Measurements from ENCODE around the gene QPCT.

Gene QPCT

DNA sequence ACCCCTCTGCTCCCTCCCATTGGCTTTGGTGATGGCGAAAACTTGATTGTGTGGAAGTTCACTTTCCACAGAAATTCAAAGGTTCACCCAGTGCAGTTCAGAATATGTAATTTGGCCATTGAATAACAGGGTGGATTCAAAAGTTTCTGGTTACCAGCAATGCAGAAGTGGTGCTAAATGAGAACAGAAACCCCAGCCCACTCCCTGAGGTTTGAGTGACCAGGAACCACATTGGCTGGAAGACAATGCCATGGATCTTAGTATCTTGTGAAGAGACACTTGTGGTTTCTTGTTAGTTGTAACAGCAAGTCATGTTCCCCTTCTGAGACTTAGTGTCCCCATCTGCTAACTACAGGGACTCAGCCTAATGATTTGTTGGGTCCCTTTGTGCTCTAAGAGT lies 49.8 kb downstream of the QPCT start:
- TF ChIP-seq, protein P1, sequence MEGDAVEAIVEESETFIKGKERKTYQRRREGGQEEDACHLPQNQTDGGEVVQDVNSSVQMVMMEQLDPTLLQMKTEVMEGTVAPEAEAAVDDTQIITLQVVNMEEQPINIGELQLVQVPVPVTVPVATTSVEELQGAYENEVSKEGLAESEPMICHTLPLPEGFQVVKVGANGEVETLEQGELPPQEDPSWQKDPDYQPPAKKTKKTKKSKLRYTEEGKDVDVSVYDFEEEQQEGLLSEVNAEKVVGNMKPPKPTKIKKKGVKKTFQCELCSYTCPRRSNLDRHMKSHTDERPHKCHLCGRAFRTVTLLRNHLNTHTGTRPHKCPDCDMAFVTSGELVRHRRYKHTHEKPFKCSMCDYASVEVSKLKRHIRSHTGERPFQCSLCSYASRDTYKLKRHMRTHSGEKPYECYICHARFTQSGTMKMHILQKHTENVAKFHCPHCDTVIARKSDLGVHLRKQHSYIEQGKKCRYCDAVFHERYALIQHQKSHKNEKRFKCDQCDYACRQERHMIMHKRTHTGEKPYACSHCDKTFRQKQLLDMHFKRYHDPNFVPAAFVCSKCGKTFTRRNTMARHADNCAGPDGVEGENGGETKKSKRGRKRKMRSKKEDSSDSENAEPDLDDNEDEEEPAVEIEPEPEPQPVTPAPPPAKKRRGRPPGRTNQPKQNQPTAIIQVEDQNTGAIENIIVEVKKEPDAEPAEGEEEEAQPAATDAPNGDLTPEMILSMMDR (IDR thresholded peaks at IDR 0.05; ENCODE audit: poor library complexity, severe bottlenecking) = no peak
- H3K27ac ChIP-seq (ENCODE audit: poor library complexity, severe bottlenecking) = no peak overlapping the region
- peaks cover 13% of the 10 kb centered on the region for H3K4me1 ChIP-seq (ENCODE audit: insufficient read depth, poor library complexity, severe bottlenecking)
- H3K4me3 ChIP-seq (ENCODE audit: severe bottlenecking) = no peak overlapping the region
- no peaks in the 10 kb centered on the region for H3K9me3 ChIP-seq (ENCODE audit: severe bottlenecking)
- no peaks in the 10 kb centered on the region for H3K27me3 ChIP-seq (ENCODE audit: insufficient read depth, poor library complexity, severe bottlenecking)
- ATAC-seq (ENCODE audit: low read depth) (no peak), DNase-seq (ENCODE audit: low spot score) (no peak)
- H3K36me3 ChIP-seq (ENCODE audit: low read depth) = no peaks in the 10 kb centered on the region

DNA sequence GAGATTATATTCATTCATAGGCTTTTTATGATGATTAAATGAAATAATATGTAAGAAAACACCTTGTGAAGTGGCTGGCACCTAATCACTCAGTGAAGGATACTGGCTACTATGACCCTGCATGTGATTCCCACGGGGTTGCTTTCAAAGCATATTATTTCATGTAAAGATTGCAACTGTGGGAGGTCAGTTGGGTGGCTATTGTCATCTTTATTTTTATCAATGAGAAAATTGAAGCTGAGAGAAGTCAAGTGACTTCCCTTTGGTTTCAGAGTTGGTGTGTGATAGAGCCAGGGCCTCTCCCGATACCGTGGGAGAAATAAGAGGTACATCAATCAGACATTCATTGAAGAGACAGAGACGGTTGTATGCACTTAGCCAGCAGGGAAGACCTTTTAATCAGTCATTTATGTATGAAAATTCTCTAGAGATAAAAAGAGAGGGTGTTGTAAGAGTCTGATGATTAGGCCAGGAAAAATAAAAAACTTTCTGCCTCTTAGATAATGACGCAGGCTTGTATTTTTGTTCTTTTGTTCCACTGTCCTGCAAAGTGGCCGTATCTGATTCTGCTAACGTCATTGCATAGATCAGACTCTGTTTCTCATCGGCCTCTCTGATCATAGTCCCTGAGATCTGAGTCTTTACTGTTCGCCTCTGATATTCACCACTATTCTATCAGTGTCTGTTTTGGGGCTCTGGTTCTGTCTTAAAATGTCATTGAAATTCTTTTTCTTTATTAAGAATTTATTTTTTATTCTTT lies 50.5 kb downstream of the QPCT start:
- ATAC-seq (ENCODE audit: low read depth) = no peak
- no peaks in the 10 kb centered on the region for H3K9me3 ChIP-seq (ENCODE audit: severe bottlenecking)
- DNase-seq (ENCODE audit: low spot score) = no peak
- H3K27ac ChIP-seq (ENCODE audit: poor library complexity, severe bottlenecking) = no peak overlapping the region
- TF ChIP-seq, protein P1 (IDR thresholded peaks at IDR 0.05; ENCODE audit: poor library complexity, severe bottlenecking) = no peak
- H3K4me3 ChIP-seq (ENCODE audit: severe bottlenecking) = no peak overlapping the region
- no peaks in the 10 kb centered on the region for H3K36me3 ChIP-seq (ENCODE audit: low read depth)
- peaks cover 10% of the 10 kb centered on the region for H3K4me1 ChIP-seq (ENCODE audit: insufficient read depth, poor library complexity, severe bottlenecking)
- H3K27me3 ChIP-seq (ENCODE audit: insufficient read depth, poor library complexity, severe bottlenecking) = no peaks in the 10 kb centered on the region

- Histone ChIP-seq H3K9me3 (ENCODE audit: severe bottlenecking) (no peaks in the 10 kb centered on the region), H3K27me3 (ENCODE audit: insufficient read depth, poor library complexity, severe bottlenecking) (no peaks in the 10 kb centered on the region), H3K4me3 (ENCODE audit: severe bottlenecking) (no peak overlapping the region), H3K27ac (ENCODE audit: poor library complexity, severe bottlenecking) (no peak overlapping the region), H3K36me3 (ENCODE audit: low read depth) (no peaks in the 10 kb centered on the region), H3K4me1 (ENCODE audit: insufficient read depth, poor library complexity, severe bottlenecking) (no peaks in the 10 kb centered on the region)
- ATAC-seq (ENCODE audit: low read depth) (no peak), DNase-seq (ENCODE audit: low spot score) (no peak)
- TF ChIP-seq, protein P1 (IDR thresholded peaks at IDR 0.05; ENCODE audit: poor library complexity, severe bottlenecking) = no peak
Measured at GRCh38 chr2:37396890-37397565, 52.6 kb downstream of the QPCT start.

GRCh38 chr2:37398990-37399389 lies 54.6 kb downstream of the QPCT start:
- Histone ChIP-seq H3K27ac (ENCODE audit: poor library complexity, severe bottlenecking) (no peak overlapping the region), H3K9me3 (ENCODE audit: severe bottlenecking) (no peaks in the 10 kb centered on the region), H3K4me1 (ENCODE audit: insufficient read depth, poor library complexity, severe bottlenecking) (no peaks in the 10 kb centered on the region), H3K27me3 (ENCODE audit: insufficient read depth, poor library complexity, severe bottlenecking) (no peaks in the 10 kb centered on the region), H3K36me3 (ENCODE audit: low read depth) (no peaks in the 10 kb centered on the region), H3K4me3 (ENCODE audit: severe bottlenecking) (no peak overlapping the region)
- TF ChIP-seq, protein P1 (IDR thresholded peaks at IDR 0.05; ENCODE audit: poor library complexity, severe bottlenecking) = no peak
- ATAC-seq (ENCODE audit: low read depth) = no peak
- no peak for DNase-seq (ENCODE audit: low spot score)

DNA sequence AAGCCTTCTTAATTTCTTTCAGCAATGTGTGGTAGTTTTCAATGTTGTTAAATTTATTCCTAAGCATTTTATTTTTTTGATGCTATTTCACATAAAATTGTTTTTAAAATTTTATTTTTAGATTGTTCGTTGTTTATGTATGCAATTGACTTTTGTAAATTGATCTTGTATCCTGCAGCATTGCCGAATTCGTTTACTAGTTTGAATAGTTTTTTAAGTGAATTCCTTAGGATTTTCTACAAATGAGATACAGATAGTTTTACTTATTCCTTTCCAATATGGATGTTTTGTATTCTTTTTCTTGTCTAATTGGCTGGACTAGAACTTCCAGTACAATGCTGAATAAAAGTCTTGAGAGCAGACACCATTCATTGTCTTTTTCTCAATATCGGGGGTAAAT lies 55.6 kb downstream of the QPCT start:
- Histone ChIP-seq H3K4me1 (ENCODE audit: insufficient read depth, poor library complexity, severe bottlenecking) (no peaks in the 10 kb centered on the region), H3K36me3 (ENCODE audit: low read depth) (no peaks in the 10 kb centered on the region), H3K9me3 (ENCODE audit: severe bottlenecking) (no peaks in the 10 kb centered on the region), H3K27me3 (ENCODE audit: insufficient read depth, poor library complexity, severe bottlenecking) (no peaks in the 10 kb centered on the region), H3K27ac (ENCODE audit: poor library complexity, severe bottlenecking) (no peak overlapping the region), H3K4me3 (ENCODE audit: severe bottlenecking) (no peak overlapping the region)
- TF ChIP-seq, protein P1 (IDR thresholded peaks at IDR 0.05; ENCODE audit: poor library complexity, severe bottlenecking) = no peak
- ATAC-seq (ENCODE audit: low read depth) = no peak
- DNase-seq (ENCODE audit: low spot score) = no peak

Measured in RWPE2 (cell line).